PFSK-1 (cell line): ENCODE measurements around the gene F2R.

Experiments
- POLR2AphosphoS5 ChIP-seq: IDR thresholded peaks from 2 replicates; pipeline ENCODE4 v1.6.1; 2012; ENCODE audit warnings: low read depth, mild to moderate bottlenecking, control low read depth, low read length, moderate library complexity
- REST ChIP-seq, 2 experiments: IDR thresholded peaks; 2 replicates each; pipeline versions ENCODE4 v1.6.1 to v1.8.0; 2011 to 2012; ENCODE audit warnings: low read depth in 2 of 2, low read length in 2 of 2, control low read depth in 1 of 2, inconsistent platforms in 1 of 2, mild to moderate bottlenecking in 1 of 2, moderate library complexity in 1 of 2; ENCODE audit not compliant: insufficient read depth in 1 of 2

DNA sequence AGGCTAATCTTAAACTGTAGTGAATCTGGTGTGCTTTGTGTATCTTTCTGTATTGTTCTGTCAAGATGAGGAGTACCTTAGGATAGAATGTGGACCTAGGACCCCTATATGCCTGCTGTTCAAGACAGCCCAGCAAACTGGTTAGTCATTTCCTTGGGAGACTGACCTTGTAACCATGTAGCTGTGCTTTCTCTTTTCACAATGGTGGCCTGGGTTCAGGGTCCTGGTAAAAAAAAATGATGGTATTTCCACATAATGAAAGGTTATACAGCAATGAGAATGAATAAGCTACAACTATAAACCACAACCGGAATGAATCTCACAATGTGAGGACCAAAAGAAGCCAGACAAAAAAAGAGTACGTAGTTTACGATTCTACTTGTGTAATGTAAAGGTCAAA lies 66.5 kb downstream of the F2R start:
- TF ChIP-seq POLR2AphosphoS5 (no peak), REST (IDR thresholded peaks at IDR 0.05; ENCODE audit: insufficient read depth in 1 of 2, low read depth in 2 of 2, low read length in 2 of 2) (no peak)
